ENCODE measurements around the gene PLLP.

Gene PLLP

GRCh38 chr16:57299009-57299718, 14.7 kb upstream of the PLLP start:
- CTCF ChIA-PET = interaction anchor here (0.7 to 4.4 kb wide), 5 partner anchors 42 to 132 kb away, joined by 3 to 67 read pairs (median 5); no protein-coding TSS in a partner anchor
- TF ChIP-seq CTCF (conservative IDR thresholded peaks at IDR 0.05; ENCODE audit: low read depth) = peak; percentile 25; the same call in 1 of the 2 replicates
- DNase-seq (ENCODE audit: low spot score) = peak; percentile 80
- POLR2A ChIA-PET (ENCODE audit: low non-redundant PET) = interaction anchor here (0.7 kb wide), 1 partner anchor 207 kb away, joined by 3 read pairs; the partner anchor contains the start of gene CPNE2
- peak overlapping the region; percentile 88 for H3K27ac ChIP-seq

GRCh38 chr16:57297856-57298255, 13.4 kb upstream of the PLLP start:
- no peak for DNase-seq (ENCODE audit: low spot score)
- no peak for TF ChIP-seq CTCF (conservative IDR thresholded peaks at IDR 0.05; ENCODE audit: low read depth)
- ChIA-PET CTCF (interaction anchor here (0.6 kb wide), 1 partner anchor 120 kb away, joined by 3 read pairs; no protein-coding TSS in a partner anchor), POLR2A (ENCODE audit: low non-redundant PET) (no interaction called here)
- H3K27ac ChIP-seq = no peak overlapping the region

GRCh38 chr16:57289391-57290257, 5.2 kb upstream of the PLLP start:
- no peak for DNase-seq (ENCODE audit: low spot score)
- CTCF ChIA-PET = interaction anchor here (0.6 to 1.1 kb wide), 3 partner anchors 11 to 244 kb away, joined by 3 to 4 read pairs (median 3); no protein-coding TSS in a partner anchor
- H3K27ac ChIP-seq = peak overlapping the region; percentile 22
- TF ChIP-seq CTCF (conservative IDR thresholded peaks at IDR 0.05; ENCODE audit: low read depth) = no peak
- POLR2A ChIA-PET (ENCODE audit: low non-redundant PET) = interaction anchor here (0.6 to 0.7 kb wide), 3 partner anchors 10 to 34 kb away, joined by 3 read pairs; no protein-coding TSS in a partner anchor

- no peak for TF ChIP-seq CTCF (conservative IDR thresholded peaks at IDR 0.05; ENCODE audit: low read depth)
- no peak overlapping the region for H3K27ac ChIP-seq
- POLR2A ChIA-PET (ENCODE audit: low non-redundant PET) = no interaction called here
- no peak for DNase-seq (ENCODE audit: low spot score)
- CTCF ChIA-PET = interaction anchor here (0.7 kb wide), 1 partner anchor 15 kb away, joined by 3 read pairs; no protein-coding TSS in a partner anchor
These were observed 907 bp upstream of the PLLP start for GRCh38 chr16:57285379-57285778.

- ChIA-PET POLR2A (ENCODE audit: low non-redundant PET) (no interaction called here), CTCF (interaction anchor here (0.7 kb wide), 1 partner anchor 15 kb away, joined by 3 read pairs; no protein-coding TSS in a partner anchor)
- H3K27ac ChIP-seq = peak overlapping the region; percentile 74
- DNase-seq (ENCODE audit: low spot score) = no peak
- no peak for TF ChIP-seq CTCF (conservative IDR thresholded peaks at IDR 0.05; ENCODE audit: low read depth)
These were observed 486 bp upstream of the PLLP start for GRCh38 chr16:57284952-57285363.

GRCh38 chr16:57283959-57284208, 588 bp downstream of the PLLP start:
- POLR2A ChIA-PET (ENCODE audit: low non-redundant PET) = no interaction called here

More at GRCh38 chr16:57283959-57284208, 588 bp downstream of the PLLP start:
- H3K27ac ChIP-seq = peak overlapping the region; percentile 74
- CTCF ChIA-PET = interaction anchor here (0.7 kb wide), 1 partner anchor 65 kb away, joined by 3 read pairs; no protein-coding TSS in a partner anchor
- no peak for DNase-seq (ENCODE audit: low spot score)
- TF ChIP-seq CTCF (conservative IDR thresholded peaks at IDR 0.05; ENCODE audit: low read depth) = no peak

Data from RWPE1 (cell line).